NCI-H446 treated with DMSO at 0.1 percent for 48 hours (cell line): ENCODE measurements around the gene TRPC6.
A peak's percentile ranks its signal among the peaks of the same experiment; 100 is the strongest.
"Not testable (repeated sequence)": the region's sequence is repeated elsewhere in the genome, so short reads cannot be mapped to it uniquely, and the experiment has no call there.

Source experiments
- DNase-seq: peaks from one replicate; lab custom pipeline; 2025; lab: John Stamatoyannopoulos, UW

Gene TRPC6

DNA sequence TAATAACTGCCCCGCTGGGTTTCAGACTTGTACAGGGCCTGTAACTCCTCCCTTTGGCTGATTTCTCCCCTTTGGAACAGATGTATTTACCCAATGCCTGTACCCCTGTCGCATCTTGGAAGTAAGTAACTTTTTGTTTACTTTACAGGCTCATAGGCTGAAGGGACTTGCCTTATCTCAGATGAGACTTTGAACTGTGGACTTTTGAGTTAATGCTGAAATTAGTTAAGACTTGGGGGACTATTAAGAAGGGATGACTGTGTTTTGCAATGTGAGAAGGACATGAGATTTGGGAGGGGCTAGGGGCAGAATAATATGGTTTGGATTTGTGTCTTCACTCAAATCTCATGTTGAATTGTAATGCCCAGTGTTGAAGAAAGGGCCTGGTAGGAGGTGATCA lies 62.0 kb downstream of the TRPC6 start:
- DNase-seq = no peak

DNA sequence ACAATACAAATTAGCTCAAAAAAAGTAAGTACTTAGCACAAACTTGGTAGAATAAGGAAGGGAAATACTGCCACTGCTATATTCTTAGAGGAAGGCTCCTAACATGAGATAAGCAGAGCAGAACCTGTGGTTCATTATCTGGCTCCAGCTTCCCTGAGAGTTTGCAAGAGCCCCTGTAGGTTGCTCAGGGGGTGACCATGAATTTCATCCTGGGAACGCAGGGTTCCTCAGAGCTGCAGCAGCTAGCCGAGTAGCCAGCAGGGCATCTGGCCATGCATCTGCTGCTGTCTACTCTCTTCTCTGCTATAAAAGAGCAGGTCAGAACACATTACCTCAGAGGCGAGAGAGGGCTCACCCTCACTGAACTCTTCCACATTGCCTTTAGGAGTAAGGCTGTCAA lies 67.3 kb downstream of the TRPC6 start:
- DNase-seq = no peak

DNA sequence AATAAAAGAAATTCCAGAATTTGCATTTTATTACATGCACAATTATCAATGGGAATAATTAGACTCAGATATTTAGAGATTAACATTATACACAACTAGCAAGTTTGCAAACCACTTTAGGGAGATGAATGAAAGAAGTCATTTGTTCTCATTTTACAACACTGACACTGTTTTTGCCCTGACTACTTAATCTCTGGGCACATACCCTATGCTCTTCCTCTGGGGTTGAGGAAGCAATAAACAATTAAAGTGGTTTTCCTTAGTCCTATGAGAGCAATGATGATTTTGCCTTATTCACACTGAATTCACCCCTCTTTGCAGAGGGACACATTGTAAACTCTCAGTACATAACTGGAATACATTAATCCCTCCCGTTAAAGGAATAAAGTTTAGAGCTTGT lies 72.7 kb downstream of the TRPC6 start:
- no peak for DNase-seq

DNA sequence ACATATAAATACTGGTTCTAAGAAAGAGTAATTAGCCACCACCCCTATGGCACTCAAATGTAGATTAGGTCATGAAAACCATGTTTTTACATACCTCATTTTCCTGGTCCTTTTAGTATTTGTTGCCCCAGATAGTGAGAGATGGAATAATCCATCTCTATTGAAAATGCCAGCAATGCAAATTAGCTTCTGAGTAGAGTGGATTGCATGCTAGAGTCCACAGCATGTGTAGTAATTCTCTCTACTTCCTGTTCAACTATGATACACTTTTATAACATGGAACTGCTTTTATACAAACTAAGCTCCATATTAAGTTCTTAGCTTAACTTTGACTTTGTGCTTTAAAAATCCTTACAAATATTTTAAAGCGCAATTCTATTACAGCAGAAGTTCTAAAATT lies 73.2 kb downstream of the TRPC6 start:
- no peak for DNase-seq

DNA sequence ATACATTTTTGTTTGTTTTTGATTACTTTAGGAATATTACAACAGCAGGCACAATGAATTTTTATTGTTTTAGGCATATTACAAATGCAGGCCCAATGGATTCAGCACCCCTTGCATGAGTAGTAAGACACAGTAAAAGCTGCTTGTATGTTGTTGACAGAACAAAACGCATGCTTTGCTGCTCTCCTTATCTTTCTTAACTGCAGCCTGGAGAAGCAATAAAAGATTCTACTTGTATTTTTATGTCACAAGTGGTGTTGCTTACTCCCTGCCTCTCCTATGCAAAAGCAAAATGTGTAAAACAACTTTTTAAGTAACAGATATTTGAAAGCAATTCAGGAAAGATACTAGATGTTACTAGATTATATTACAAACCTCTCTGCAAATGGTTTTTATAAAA lies 73.9 kb downstream of the TRPC6 start:
- DNase-seq = no peak

DNA sequence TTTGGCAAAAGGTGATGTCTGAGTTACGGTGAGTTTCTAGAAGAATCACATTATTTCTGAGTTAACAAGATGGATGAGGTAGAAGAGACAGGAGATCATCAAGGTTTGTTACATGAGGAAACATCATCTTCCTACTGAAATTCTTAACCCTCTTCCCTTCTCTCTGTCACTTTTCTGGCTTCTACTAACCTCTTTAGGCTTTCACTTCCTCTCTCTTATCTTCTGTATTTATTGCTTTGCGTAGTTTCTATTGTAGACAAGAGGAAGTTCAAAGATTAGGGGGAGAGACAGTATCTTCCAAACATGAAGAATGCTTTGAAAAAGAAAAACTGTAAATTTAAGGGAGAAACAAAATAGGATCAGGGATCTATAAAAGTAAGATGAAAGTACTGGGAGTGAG lies 75.4 kb downstream of the TRPC6 start:
- DNase-seq = no peak

DNA sequence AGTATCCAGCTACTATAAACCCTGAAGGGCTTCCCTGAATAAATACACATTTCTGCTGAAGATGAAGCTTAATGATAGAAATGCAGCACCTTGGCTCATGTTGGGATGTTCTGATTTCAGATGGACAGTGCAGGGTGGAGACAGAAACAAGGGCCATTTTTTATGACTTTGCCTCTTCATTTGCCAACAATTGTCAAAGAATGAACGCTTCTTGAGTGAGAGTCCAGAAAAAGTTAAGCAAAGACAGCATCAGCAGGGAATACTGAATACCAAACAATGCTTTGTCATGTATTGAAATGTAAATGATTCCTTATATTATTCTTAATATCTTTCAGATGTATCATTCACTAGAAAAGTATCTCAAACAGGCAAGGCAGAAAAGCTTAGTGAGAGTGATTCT lies 84.9 kb downstream of the TRPC6 start:
- no peak for DNase-seq

DNA sequence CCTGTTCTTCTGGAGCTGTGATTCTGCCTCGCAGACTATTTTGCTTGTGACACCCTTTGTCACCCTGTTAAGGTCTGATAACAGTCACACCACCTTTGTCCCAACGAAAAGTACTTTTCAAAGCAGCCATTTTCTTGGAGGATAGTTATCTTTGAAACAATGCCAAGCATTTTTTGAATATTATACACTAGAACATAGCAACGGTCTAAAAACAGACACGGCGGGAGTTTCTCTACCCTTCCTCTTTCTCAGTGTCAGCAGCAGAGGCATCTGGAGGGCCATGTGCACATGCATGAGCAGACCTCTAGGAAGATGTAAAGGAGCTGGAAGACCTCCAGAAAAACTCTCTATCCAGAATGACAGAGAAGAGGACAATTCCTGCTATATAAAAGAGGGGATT lies 86.5 kb downstream of the TRPC6 start:
- no peak for DNase-seq

DNA sequence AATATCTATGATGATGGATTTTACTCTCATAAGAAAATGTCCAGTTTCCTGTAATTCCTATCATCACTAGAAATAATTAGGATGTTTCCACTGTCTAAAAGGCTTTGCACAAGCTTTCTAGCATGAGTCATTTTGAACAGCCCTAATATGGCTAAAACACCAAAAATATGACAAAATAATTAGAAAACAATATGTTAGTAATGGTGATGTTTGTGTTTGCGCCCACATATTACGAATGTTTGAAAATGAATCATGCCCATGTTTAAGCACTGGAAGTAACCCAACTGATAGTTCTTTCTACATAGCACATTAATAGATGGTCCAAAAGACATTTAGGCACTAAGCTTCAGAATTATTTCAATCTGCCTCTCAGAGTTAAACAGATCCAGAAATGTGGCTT lies 96.0 kb downstream of the TRPC6 start:
- no peak for DNase-seq

DNA sequence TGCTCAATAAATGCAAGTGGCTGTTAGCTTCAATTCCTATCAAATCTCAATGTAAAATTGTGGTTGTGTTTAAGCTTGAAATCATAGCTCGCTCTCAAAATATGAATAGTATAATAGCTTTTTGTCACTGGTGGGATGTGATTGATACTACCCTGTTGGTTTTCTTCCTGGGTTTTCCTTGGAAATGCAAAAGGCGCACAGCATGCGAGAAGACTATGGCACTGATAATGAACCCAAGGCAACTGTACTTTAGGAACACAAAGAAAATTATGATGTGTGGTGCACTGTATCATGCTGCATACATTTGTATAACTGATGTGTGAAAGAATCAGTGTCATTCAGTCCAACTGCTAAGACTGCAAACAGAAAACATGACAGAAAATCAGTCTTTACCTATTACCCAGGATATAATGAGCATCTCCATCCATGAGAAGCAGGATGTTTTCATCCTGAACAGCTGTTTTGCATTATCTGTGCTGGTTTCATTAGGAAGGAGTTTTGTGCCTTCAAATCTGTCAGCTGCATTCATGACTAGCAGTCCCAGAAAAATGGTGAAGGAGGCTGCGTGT lies 101.2 kb downstream of the TRPC6 start:
- no peak for DNase-seq

DNA sequence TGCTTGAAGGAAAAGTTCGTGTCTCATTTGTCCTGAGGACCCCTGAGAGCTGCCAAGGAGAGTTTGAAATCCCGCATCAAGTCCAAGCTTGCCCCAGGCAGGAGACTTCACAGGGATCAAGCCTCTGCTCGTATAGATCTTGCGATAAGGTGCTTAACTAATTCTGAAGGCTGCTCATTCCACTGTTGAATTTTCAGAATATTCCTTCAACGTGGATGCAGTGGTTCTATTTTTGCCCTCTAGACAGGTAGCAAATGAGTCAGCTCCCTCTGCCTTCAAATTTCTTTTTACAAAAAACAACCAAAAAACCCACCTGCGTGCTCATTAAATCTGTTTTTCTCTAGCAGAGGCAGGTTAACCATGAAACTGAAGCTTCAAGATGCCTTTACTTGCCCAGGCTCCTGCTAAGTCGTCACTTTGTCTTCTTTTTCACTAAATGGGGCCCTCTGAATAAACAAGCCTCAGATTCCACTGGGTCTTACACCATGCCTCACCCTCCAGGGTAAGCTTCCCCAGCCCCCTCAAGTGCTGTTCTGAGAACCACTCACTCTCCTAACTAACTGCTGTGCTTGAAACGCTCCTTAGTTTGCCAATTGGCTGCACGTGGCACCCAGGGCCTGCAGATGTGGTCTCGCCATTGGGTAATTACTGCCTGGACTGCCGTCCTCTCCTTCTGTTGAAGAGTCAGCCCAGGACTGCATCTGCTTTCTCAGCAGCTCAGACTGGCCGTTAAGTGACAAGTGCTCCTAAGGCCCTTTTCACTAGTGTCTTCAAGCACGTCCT lies 105.0 kb downstream of the TRPC6 start:
- no peak for DNase-seq

DNA sequence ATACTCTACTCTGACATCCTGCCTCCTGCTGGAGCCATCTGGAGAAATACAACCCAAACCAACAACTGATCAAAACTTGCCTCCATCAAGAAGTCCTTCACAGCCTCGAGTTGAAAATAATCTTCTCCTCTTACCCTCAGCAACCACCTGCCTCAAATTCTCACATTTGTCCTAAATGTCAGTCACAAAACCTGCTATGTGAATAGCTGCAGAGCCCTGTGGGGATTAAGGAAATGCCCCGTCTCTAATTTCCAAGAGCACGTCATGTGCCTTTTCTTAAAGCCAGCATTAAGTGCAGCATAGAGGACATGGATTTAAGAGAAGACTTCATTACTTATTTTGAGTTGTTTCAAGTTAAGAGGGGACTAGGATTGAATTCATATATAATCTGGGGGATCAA lies 105.9 kb downstream of the TRPC6 start:
- no peak for DNase-seq

DNA sequence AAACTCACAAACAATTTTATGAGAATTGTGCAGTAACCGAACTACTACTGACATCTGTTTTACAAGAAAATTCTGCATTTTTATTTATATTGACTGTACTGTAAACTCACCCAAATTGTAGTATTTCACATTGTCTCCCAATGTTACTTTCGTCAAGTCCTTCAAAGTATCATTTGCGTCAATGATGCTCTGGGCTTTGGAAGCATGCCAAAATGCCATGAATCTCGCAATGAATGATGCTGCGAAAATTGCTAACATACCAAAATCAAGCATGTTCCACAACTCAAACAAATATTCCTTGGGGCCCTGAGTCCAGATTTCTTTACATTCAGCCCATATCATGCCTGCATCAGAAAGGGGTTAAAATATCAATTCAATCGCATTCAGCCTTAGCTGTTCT lies 107.6 kb downstream of the TRPC6 start:
- DNase-seq = no peak

DNA sequence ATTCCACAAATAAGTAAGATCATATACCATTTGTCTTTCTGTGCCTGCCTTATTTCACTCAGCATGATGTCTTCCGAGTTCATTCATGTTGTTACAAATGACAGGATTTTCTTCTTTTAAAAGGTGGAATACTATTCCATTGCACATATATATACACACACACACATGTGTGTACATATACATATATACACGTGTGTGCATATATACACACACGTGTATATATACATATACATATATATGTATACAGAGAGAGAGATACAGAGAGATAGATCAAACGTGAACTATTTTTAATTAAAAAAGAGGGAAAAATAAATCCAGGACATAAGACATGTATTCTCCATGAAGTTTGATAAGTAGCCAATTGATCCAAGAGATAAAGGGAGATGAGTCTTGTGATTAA lies 108.1 kb downstream of the TRPC6 start:
- DNase-seq = no peak

DNA sequence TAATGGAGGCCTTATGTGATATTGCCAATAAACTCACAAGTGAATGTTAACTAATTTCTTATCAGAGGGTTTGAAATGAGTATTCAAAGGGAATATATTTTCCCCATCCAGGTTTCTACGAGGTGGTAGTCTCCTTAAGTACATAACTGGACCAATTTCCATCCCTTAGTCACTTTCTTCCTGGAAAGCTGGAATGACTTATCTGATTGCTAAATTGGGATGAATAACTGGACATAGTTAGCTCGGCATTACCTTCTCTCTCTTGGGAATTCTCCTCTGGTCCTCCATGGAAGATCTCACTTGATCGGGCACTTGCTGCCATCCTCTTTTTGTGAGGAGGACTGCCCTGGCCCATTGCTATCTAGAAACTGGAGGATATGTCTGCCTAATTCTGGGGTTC lies 109.1 kb downstream of the TRPC6 start:
- no peak for DNase-seq

DNA sequence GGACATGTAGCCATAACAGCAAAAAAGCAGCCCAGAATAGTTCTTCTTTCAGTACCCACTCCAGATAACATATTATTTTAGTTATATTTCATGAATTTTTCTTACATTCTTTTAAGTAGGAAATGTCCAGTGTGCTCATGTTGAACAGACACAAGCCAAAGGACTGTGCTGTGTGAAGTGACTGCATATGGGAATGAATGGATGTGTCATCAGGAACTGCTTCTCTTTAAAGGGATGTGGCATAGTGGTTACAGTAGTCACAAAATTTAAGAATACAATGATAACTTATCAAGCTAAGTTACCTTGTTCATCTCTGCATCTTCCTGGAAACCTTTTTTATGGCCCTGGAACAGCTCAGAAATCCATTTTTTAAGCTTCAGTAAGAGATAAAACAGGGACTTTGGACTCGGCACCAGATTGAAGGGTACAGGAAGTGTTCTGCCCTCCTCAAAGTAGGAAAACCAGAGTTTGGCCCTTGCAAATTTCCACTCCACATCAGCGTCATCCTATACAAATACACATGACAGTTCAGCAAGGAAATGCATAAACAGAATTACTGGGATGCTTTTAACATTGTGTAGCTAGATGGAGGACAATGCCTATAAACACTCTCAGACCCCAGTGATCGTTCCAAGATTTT lies 112.8 kb downstream of the TRPC6 start:
- DNase-seq = no peak

DNA sequence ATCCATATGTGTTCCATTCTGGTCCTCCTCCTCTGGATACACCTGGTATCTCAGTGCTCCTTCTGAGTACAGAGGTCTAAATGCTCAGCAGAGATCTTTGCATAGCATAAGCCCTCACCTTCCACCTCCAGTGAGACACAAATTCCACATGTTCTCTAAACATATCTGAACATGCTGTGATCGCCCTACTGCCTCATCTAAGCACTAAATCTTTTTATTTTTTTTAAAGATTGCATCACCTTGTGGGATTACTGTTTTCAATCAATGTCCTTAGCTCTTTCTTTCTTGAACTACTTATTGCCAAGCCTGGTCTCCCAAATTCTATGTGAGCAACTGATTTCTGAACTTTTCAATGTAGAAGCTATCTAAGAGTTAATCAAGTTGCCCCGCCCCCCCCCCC lies 113.4 kb downstream of the TRPC6 start:
- no peak for DNase-seq

DNA sequence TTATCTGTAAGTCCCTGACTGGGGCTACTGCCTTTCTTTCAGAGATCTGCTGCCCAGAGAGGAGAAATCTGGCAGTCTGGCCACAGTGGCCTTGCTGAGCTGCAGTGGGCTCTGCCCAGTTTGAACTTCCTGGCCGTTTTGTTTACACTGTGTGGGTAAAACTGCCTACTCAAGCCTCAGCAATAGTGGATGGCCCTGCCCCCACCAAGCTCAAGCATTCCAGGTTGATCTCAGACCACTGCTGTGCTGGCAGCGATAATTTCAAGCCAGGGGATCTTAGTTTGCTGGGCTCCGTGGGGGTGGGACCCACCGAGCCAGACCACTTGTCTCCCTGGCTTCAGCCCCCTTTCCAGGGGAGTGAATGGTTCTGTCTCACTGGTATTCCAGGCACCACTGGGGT lies 117.5 kb downstream of the TRPC6 start:
- DNase-seq = no peak

DNA sequence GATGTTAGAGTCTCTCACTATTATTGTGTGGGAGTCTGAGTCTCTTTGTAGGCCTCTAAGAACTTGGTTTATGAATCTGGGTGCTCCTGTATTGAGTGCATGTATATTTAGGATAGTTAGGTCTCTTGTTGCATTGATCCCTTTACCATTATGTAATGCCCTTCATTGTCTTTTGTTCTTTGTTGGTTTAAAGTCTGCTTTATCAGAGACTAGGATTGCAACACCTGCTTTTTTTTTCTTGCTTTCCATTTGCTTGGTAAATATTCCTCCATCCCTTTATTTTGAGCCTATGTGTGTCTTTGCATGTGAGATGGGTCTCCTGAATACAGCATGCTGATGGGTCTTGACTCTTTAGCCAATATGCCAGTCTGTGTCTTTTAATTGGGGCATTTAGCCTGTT lies 119.4 kb downstream of the TRPC6 start:
- not testable (repeated sequence) for DNase-seq

DNA sequence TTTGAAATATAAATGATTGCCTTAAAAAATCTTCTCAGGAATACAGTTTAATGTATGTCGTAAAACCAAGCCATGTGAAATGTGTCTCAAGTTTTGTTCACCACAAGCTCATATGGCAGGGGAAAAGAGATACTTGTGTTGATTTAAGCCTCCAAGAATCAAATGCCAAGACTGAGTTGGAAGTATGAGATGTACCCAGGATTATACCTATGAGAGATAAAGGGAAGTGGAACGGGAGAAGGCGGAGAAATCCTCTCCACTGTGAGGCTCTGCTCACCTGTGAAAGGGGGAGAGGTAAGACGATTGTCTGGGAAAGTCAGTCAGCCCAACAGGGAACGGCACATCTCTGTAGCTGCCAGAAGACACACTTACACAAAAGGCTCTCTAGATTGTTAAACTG lies 124.8 kb downstream of the TRPC6 start:
- no peak for DNase-seq

DNA sequence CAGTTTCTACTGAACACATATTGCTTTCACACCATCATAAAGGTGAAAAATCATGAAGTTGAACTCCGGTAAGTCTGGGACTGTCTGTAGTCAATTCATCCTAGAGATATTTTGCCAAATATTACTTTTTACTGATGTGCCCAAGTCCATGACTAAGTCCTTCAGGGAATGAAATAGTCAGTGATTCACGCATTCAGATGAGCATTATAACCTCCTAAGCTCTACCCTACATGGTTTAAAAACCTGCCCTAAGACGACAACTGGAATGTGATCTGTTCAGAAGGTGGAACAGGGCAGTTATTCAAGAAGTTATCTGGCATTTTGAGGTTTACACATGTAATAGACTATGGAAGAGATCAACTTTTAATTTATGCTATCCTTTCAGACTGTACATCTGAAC lies 125.6 kb downstream of the TRPC6 start:
- no peak for DNase-seq

DNA sequence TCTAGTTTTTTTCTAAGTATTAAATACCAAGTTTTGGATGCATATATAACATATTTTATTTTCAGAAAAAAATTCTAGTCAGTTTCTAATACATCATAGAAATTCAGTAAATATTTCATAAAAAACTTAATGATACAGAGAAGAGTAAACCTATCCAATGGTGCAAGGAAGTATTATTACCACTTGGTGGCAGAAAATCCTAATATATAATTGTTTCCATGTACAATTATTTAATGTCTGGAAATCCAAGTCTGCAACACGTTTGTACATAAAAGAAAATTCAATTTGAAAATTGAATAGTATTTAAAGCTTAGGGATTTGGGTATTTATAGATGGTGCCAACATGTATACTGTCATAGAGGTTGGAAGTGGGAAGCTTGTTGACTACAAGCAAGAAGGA lies 127.0 kb downstream of the TRPC6 start:
- DNase-seq = peak; percentile 23

DNA sequence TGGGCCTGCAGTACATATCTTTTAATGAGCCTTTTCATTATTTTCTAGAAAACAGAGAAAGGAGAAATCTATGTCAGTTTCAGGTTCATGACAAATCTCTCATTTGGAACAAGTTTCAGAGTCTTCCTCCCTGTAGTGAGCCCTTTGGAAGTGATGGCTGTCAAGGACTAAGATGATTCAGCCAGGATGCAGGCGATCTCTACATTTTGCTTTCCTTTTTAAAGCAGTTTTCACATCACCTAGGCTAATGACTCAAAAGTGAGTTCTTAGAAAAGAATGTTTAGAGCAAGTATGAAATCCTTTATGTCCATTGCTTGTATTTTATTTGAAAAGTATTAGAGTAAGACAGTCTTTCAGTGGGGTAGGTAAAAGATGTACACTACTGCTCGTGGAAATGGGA lies 130.1 kb downstream of the TRPC6 start:
- no peak for DNase-seq
